Left renal cortex interstitium (tissue), 4 donors: ENCODE results near the gene ERN1. TPM values are rescaled to one million over a fixed set of nuclear protein-coding genes. Genes with fewer than 3 reads are reported as not detected.

ENCODE experiments used
- DNase-seq, 4 donors: peaks; one replicate each; pipeline ENCODE4 v3.0.0-alpha.2; 2013; ENCODE audit warnings: low read depth in 4 of 4, low spot score in 2 of 4, missing footprints in 1 of 4
- polyA plus RNA-seq, 4 donors: library from polyadenylated mRNA; unstranded; fragments of 120-200 nt; gene quantifications; one replicate each; pipeline ENCODE4 v1.2.1, GENCODE V29; 2013; ENCODE audit not compliant: insufficient read length in 4 of 4

ERN1 gene
- polyA plus RNA-seq, 4 donors = 7.7 to 11.1 (median 8.9) TPM

- no peak for DNase-seq
Measured at GRCh38 chr17:64158831-64159590, 29.1 kb upstream of the ERN1 start.

- DNase-seq = no peak
Measured at GRCh38 chr17:64158406-64158805, 28.5 kb upstream of the ERN1 start.

DNA sequence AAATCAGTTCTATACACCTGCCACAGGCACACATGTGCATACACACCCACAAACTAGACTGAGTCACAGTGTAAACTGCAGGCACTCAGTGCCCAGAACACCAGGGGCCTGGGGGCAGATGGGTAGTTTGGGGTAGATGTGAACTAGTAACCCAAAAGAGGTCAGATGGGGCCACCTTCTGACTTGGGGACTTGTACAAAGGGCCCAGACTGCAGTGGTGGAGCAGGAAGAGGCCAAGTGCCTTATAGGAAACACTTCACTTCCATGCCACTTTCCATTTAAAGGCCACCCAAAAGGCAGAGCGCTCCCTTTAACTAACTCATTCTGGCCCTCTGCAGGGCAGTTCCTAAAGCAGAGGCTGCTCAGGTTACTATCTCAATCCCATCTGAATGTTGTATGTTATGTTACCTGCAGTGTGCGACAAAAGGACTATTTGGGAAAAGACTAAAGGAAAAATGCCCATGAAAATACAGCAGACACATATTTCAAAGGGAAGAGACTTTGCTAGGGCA lies 27.8 kb upstream of the ERN1 start:
- DNase-seq = no peak

DNA sequence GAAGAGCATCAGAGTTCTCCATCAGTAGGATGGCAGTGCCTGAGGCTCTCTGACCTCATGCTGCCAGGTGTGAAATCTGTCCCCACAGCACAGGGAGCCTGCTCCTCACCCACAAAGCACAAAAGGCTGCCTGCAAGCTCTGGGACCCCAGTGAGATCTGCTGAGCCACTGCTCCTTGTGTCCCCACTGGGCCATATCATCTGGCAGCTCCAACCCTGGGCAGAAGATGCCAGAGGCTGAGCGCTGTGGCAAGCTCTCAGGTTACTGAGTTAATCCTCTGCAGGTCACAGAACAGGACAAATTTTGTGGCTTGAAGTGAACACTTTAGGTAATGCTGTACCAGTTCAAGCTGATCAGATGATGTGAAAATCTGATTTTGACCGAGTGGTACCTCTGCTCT lies 26.7 kb upstream of the ERN1 start:
- DNase-seq = no peak

- DNase-seq = no peak
Measured at GRCh38 chr17:64155751-64156544, 26.0 kb upstream of the ERN1 start.

DNA sequence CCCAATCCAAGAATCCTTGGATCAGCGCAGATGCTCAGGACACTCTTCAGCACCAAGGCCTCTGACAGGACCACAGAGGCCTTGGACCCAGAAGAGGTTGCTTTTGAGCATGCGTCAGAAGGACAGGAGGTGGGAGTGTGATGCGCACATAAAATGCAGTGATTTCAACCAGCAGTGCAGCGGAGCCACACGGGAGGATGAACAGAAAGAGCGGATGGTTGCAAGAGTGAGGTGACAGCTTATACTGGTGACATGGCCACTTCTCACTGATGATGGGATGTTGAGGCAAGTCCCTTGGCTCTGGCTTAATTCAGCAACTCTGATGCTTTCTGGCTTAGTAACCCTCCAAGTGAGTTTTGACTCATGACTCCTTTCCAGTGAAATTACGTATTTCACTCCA lies 25.2 kb upstream of the ERN1 start:
- DNase-seq = no peak

DNA sequence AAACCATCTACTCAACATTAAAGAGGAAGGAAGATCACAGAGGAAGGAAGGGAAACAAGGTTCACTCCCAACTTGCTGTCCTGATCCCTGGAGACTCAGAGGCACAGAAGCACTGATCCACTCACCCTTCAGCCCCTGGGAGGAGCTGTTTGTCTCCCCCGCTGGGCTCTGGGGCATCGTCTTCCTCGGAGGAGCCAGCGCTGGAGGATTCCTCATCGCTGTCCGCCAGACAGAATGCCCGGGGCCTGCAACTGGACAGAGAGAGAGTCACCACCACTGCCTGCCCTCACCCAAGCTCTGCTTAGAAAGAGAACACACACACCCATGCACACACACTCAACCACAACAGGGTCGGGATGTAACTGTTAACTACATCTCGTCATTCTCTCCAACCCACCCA lies 24.8 kb upstream of the ERN1 start:
- DNase-seq = no peak

DNA sequence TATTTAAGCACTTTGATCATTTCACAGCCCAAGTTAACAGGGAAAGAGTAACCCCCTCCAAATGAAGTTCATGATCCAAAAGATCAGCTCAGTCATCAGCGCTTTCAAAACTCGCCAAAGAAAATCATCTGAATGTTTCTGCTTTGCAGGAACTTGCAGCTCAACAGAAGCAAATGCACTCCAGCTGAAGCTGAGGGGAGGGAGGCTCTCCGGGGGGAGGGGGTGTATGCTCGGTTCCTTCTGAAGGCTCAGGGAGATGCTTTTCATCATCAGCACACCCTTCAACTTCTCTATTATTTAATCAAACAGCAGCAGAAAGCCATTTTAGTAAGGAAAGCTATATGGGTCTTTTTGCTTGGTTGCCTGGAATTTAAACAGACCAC lies 24.4 kb upstream of the ERN1 start:
- no peak for DNase-seq

GRCh38 chr17:64153565-64154312 lies 23.8 kb upstream of the ERN1 start:
- DNase-seq = no peak

DNA sequence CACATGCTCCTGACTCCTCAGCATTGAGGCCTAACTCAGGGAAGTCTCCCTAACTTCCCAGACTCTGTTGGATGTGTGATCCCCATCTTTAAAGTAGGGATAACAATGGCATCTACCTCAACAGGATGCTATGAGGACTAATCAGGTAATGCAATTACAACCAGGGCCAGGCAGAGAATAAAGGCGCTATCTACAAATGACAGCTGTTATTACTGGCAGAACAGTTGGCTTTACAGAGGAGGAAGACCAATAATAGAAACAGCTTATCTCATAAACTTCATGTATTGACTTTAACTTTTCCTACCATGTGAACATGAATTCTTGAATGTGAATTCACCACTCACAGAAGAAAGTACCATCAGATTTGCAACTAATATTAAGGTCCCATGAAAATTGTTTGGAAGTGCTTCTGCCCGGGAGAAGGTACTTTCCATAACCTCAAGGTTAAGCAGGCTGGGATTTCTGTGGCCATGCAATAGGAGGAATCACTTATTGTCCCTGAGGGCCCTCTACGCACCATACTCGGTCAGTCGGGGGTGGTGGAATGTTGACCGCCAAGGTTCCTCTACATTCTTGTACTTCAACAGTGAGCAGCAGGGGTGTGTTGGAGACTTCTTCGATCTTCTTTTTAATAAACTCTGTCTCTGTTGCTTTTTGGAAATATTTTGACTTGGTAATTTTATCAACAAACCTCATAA lies 22.6 kb upstream of the ERN1 start:
- DNase-seq = no peak

GRCh38 chr17:64151016-64151368 lies 21.0 kb upstream of the ERN1 start:
- no peak for DNase-seq

DNA sequence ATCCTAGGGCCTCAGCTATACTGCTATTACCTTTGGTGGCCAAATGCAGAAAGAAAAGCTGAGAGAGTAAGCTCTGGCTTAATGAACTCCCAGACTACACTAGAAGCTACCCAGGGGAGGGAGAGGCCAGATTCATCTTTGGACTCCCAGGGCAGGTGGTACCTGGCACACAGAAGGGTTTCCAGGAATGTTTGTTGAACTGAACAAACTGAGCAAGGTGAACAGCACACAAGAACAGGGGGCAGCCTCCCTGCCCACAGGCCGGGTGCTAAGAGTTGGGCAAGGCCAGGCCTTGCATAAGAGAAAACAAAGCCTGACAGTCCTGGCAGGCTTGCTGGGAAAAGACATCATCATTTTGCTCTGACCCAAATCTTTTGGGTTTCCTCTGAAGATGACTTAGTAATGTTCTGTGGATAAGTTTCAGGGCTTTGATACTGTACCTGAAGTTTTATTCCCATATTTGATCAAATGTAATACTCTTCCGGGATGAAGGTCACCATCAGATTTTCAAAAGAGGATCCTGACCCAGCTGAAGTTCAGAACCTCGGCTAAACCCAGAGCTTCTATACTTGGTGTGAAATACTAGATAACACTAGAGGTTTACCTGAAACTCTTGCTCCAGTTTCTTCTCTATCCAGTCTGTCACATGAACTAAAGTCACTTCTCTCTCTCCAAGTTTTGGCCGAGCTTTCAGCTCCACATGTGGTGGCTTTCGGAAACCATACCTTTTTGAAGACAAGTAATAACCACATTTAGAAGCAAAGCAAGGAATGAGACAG lies 20.5 kb upstream of the ERN1 start:
- no peak for DNase-seq

DNA sequence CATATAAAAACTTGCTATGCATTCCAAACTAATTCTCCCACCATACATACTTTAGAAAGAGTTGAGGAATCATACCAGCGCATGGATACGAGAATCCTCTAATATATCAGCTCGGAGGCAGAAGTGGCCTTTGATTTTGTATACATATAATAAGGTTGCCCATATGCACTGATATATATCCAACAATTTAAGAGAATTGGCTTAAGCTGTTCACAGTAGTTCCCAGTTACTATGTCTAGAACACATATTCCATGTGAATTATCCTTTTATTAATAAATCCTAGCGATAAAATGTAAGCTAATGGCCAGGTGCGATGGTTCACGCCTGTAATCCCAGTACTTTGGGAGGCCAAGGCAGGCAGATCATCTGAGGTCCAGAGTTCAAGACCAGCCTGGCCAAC lies 19.3 kb upstream of the ERN1 start:
- no peak for DNase-seq

DNA sequence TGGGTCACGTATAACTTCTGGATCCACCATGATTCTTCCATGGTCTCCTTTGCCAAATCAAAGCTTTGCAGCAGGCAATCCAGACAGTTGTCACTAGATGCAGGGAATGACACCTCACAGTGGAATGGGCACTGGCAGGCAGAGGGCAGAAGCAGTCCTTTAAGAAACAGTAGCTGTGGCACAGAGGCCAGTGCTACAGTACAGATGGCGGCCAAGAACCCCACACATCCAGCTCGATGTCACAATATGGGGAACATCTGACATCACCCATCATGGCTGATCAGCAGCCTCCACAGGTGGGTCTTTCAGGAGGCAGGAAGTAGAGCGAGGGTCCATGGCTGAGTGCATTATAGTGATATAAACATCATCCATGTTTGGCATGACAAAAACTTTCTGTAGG lies 18.8 kb upstream of the ERN1 start:
- DNase-seq = no peak

- DNase-seq = no peak
Measured at GRCh38 chr17:64148017-64148631, 18.2 kb upstream of the ERN1 start.

DNA sequence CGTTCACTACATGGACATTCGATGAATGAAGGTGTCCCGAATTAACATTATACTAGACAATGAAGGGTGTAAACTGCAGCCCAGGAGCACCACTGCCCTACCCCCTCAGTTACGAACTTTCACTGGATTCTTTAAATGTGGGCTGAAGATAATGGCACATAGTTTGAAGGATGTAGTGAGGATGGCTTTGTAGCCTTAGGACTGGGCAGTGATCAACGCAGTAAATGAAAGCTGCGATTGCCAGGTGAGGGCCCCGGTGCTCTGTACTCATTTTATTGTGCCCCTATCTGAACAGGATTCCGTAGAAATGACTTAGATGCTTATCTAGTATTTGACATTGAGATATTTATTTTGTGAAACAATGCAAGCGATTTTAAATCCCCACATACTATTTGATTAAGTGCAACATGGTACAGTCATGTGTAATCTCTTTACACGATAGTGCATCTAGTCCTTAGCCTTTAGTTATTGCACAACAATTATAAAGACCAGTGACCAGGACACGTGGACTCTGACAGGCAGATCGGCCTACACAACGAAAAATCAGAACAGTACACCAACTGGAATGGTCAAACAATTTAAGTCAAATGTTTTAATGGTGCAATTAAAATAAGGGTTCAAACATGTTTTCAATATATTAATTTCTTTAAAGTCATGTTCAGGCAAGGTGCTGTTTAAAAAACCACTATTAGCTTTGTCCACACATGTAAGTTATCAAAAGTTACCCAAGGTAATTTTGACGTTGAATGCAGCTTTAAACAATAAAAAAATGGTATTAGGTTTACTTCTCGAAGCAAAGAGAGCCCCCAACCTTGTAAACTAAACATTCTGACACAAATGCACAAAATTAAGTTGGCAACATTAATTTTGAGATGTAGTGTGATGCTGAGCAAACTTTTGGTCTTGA lies 17.4 kb upstream of the ERN1 start:
- DNase-seq = no peak

- DNase-seq = no peak
Measured at GRCh38 chr17:64146418-64147109, 16.6 kb upstream of the ERN1 start.
